Spleen (tissue), 11 donors: Measurements from ENCODE around the gene PEX26. TPM values are rescaled to one million over a fixed set of nuclear protein-coding genes. Genes with fewer than 3 reads are reported as not detected.

ENCODE experiments used
- DNase-seq: peaks from one replicate; pipeline ENCODE4 v3.0.0-alpha.2; 2020
- H3K27ac ChIP-seq, 8 donors: fragments of 200-600 bp; sonication (generic) in 7 of 8; 1 replicate in 4 of 8; 2 replicates in 4 of 8; pipeline versions ENCODE4 v1.5.0 to v1.8.0; 2016 to 2021; ENCODE audit warnings: inconsistent platforms in 4 of 8, mild to moderate bottlenecking in 4 of 8, moderate library complexity in 1 of 8
- H3K27me3 ChIP-seq, 7 donors: fragments of 200-600 bp; sonication (generic) in 6 of 7; replicated peaks in 1 of 7; 1 replicate in 4 of 7; 2 replicates in 3 of 7; pipeline versions ENCODE4 v1.5.0 to v1.8.0; 2016 to 2021; ENCODE audit warnings: inconsistent platforms in 3 of 7, mild to moderate bottlenecking in 1 of 7
- H3K36me3 ChIP-seq, 6 donors: fragments of 200-600 bp; sonication (generic) in 5 of 6; 1 replicate in 4 of 6; 2 replicates in 2 of 6; pipeline versions ENCODE4 v1.5.0 to v1.8.0; 2016 to 2021; ENCODE audit warnings: inconsistent platforms in 2 of 6
- H3K4me1 ChIP-seq, 6 donors: fragments of 200-600 bp; sonication (generic) in 5 of 6; 1 replicate in 3 of 6; 2 replicates in 3 of 6; pipeline versions ENCODE4 v1.5.0 to v1.8.0; 2016 to 2021; ENCODE audit warnings: inconsistent platforms in 3 of 6
- H3K4me3 ChIP-seq, 8 donors: fragments of 200-600 bp; sonication (generic) in 7 of 8; 1 replicate in 4 of 8; 2 replicates in 4 of 8; pipeline versions ENCODE4 v1.5.0 to v1.8.0; 2016 to 2021; ENCODE audit warnings: inconsistent platforms in 4 of 8, mild to moderate bottlenecking in 4 of 8, moderate library complexity in 2 of 8
- H3K9me3 ChIP-seq, 8 donors: fragments of 200-600 bp; sonication (generic) in 7 of 8; 1 replicate in 4 of 8; 2 replicates in 4 of 8; pipeline versions ENCODE4 v1.5.0 to v1.8.0; 2016 to 2021; ENCODE audit warnings: inconsistent platforms in 4 of 8
- POLR2A ChIP-seq, 3 donors: fragments of 450-650 bp; IDR thresholded peaks; one replicate each; pipeline ENCODE4 v1.5.1; 2017; ENCODE audit warnings: antibody characterized with exemption in 3 of 3, mild to moderate bottlenecking in 1 of 3
- POLR2AphosphoS5 ChIP-seq, 3 donors: sonication (generic); formaldehyde crosslinking; IDR thresholded peaks; one replicate each; pipeline ENCODE4 v1.5.1; 2017; ENCODE audit warnings: antibody characterized with exemption in 3 of 3
- WGBS, 5 donors: extraction: QIAGEN DNeasy Blood & Tissue Kit in 3 of 5; methylation state at CpG; one replicate each; pipeline versions ENCODE4 v1.1.5 to v1.1.7; 2013 to 2018; 5-methylcytosine and 5-hydroxymethylcytosine counted together
- intact Hi-C: fragments of 100-400 bp; cut with DNase I; formaldehyde crosslinking; loops from one replicate; pipeline ENCODE4 v1.15.0; 2023; ENCODE audit warnings: low total_unique reads
- polyA plus RNA-seq, 3 donors: library from polyadenylated mRNA; stranded (reverse); fragments of 200-250 nt; gene quantifications; one replicate each; pipeline ENCODE4 v1.2.1, GENCODE V29; 2013
- total RNA-seq, 7 donors: library from RNA; depleted of rRNA in 3 of 7; stranded (reverse); fragments of >200 nt in 3 of 7; fragmentation: NEBNext Ultra II Directional in 4 of 7; extraction: Animal tissue kit (Norgen Biotek cat#: 25700) in 4 of 7; gene quantifications; one replicate each; pipeline versions ENCODE4 v1.1.0 to v1.2.1, GENCODE V29; 2016 to 2021
- TF ChIP-seq, protein P1 (sequence below), 11 experiments: fragments of 200-600 bp in 7 of 11; fragments of 450-650 bp in 4 of 11; sonication (generic) in 4 of 11; IDR thresholded peaks in 8 of 11; conservative IDR thresholded peaks in 3 of 11; 1 replicate in 7 of 11; 2 replicates in 4 of 11; pipeline versions ENCODE4 v1.4.0 to v1.8.0; 2016 to 2021; ENCODE audit warnings: antibody characterized with exemption in 11 of 11, inconsistent platforms in 4 of 11, mild to moderate bottlenecking in 1 of 11
- donor health status: healthy with polysubstance abuse.
- donor health status: DM: no; HTN: no; CAD: no; lungs with moderate emphysema.
- donor health status: DM: no; HTN: no; CAD: no.
- donor health status: Bipolar disorder and iron deficiency.
- donor health status: healthy.
- donor health status: DM: no; HTN: no; CAD: no.
- donor health status: DM: yes; HTN: yes; CAD: no.

PEX26 gene
- total and polyA plus RNA-seq, 10 donors = 5.1 to 41.0 (median 31.9) TPM

DNA sequence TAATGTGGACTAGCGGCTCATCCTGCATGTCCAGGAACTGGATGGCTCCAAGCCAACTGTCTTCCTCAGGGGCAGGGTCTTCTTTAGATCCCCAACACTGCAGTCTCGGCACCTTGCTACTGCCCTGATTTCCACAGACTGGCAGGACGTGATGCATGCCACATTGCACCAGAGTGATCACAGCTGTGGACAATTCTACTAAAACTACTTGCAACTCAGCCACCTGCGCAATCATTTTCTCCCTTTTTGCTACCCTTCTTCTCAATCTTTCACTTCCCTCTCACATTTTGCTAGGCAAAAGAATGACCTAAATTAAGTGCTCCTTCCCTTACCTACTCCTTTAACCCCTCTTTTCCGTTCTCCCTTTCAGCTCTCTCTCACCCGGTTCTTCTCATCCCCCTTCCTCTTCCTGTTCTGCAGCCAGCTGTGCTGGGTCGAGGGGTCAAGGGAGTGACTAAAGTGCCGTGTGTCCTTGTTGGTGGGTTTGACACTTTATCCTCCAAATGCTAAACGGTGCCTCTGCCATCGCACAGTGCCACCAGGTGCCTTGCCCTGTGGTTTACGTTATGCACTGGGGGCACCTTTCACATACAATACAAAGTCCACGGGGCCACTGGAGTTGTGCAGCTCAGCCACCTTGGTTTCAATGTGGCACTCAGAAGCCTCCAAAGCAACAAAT, 11.5 kb upstream of the PEX26 start:
- intact Hi-C loops = loop anchor here (10.0 kb wide), 1 partner anchor 62 kb away; no protein-coding TSS in a partner anchor
- peak overlapping the region in 6 of 8 donors; percentile 29 to 71 (median 51) for H3K27ac ChIP-seq
- peak; percentile 68 for DNase-seq

DNA sequence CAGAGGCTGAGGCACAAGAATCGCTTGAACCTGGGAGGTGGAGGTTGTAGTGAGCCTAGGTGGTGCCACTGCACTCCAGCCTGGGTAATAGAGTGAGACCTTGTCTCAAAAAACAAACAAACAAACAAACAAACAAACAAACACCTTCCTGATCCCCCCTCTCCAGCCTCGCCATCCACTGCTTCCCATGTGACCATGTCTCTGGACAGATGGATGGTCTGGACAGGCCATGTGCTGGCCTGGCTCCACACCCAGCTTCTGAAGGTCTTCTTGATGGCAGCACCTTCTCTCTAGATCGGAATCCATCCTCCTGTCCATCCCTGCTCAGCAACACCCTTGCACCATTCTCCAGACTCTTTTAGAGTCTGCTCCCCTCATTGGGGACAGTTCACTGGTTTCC, 10.7 kb upstream of the PEX26 start:
- Histone ChIP-seq H3K4me3 (no peak overlapping the region), H3K36me3 (no peaks in the 10 kb centered on the region), H3K27ac (peak overlapping the region in 5 of 8 donors; percentile 42 to 71 (median 58)), H3K4me1 (peaks cover 20 to 68% (median 47%) of the 10 kb centered on the region in 6 donors), H3K27me3 (peaks cover 0 to 8% (median 0%) of the 10 kb centered on the region in 7 donors), H3K9me3 (no peaks in the 10 kb centered on the region)
- 85 to 96% (median 90%) methylated on average over 3 of the region's 3 CpGs for WGBS, 5 donors
- intact Hi-C loops = loop anchor here (10.0 kb wide), 1 partner anchor 62 kb away; no protein-coding TSS in a partner anchor
- DNase-seq = peak; percentile 47
- TF ChIP-seq, protein P1, sequence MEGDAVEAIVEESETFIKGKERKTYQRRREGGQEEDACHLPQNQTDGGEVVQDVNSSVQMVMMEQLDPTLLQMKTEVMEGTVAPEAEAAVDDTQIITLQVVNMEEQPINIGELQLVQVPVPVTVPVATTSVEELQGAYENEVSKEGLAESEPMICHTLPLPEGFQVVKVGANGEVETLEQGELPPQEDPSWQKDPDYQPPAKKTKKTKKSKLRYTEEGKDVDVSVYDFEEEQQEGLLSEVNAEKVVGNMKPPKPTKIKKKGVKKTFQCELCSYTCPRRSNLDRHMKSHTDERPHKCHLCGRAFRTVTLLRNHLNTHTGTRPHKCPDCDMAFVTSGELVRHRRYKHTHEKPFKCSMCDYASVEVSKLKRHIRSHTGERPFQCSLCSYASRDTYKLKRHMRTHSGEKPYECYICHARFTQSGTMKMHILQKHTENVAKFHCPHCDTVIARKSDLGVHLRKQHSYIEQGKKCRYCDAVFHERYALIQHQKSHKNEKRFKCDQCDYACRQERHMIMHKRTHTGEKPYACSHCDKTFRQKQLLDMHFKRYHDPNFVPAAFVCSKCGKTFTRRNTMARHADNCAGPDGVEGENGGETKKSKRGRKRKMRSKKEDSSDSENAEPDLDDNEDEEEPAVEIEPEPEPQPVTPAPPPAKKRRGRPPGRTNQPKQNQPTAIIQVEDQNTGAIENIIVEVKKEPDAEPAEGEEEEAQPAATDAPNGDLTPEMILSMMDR (IDR thresholded peaks at IDR 0.05 in 8 of 11, conservative IDR thresholded peaks at IDR 0.05 in 3 of 11) = no peak
- TF ChIP-seq POLR2AphosphoS5 (IDR thresholded peaks at IDR 0.05) (no peak), POLR2A (IDR thresholded peaks at IDR 0.05) (no peak)

More for the DNA sequence above, 11.5 kb upstream of the PEX26 start:
- Histone ChIP-seq H3K4me3 (peak overlapping the region in 1 of 8 donors; percentile 7), H3K4me1 (peaks cover 17 to 66% (median 47%) of the 10 kb centered on the region in 6 donors), H3K27me3 (peaks cover 0 to 8% (median 0%) of the 10 kb centered on the region in 7 donors), H3K9me3 (no peaks in the 10 kb centered on the region), H3K36me3 (no peaks in the 10 kb centered on the region)
- WGBS, 5 donors = 21 to 30% (median 27%) methylated on average over 11 to 12 of the region's 12 CpGs
- TF ChIP-seq POLR2A (IDR thresholded peaks at IDR 0.05) (no peak), POLR2AphosphoS5 (IDR thresholded peaks at IDR 0.05) (peak in 2 of 3 donors; percentile 37 to 39)
- TF ChIP-seq, protein P1 (IDR thresholded peaks at IDR 0.05 in 8 of 11, conservative IDR thresholded peaks at IDR 0.05 in 3 of 11) = no peak

DNA sequence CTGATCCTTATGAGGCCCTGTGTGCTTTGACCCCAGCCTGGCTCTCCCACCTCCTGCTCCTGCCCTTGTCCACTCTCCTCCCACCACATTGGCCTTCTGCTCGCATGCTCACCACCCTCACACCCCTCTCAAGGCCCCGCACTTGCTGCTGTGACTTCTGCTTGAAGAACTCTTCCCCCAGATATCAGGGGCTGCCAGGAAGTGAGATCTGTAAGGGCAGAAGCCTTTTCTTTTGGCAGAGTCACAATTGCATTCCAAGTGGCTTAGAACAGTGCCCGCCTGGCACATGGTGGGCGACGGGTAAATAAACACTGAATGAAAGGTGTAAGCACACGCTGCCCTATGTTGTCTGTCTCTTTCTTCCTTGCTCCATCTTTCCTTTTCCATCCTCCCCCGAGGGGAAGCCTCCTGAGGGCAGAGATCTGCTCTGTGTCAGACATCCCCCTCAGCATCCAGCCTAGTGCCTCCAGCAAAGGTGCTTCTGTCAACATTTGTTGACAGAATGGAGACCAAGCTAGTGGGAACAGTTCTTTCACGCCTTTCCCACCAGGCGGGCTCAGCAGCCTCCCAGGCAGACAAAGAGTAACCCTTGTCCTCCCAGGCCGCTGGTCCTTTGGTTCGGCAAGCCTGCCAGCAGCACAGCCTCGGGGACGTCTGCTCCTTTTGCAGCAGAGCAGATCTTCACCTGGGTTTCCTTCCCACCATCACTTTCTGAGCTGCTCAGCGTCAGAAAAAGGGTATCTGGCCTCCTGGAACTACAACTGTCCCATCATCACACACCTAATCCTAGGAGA, 10.0 kb upstream of the PEX26 start:
- no peak for TF ChIP-seq POLR2AphosphoS5 (IDR thresholded peaks at IDR 0.05)
- no peak for TF ChIP-seq POLR2A (IDR thresholded peaks at IDR 0.05)
- TF ChIP-seq, protein P1 (IDR thresholded peaks at IDR 0.05 in 8 of 11, conservative IDR thresholded peaks at IDR 0.05 in 3 of 11) = no peak
- Histone ChIP-seq H3K4me3 (no peak overlapping the region), H3K9me3 (no peaks in the 10 kb centered on the region), H3K36me3 (no peaks in the 10 kb centered on the region), H3K27ac (peak overlapping the region in 3 of 8 donors; percentile 22 to 71 (median 58)), H3K27me3 (peaks cover 0 to 8% (median 0%) of the 10 kb centered on the region in 7 donors), H3K4me1 (peaks cover 20 to 69% (median 46%) of the 10 kb centered on the region in 6 donors)
- intact Hi-C loops = loop anchor here (10.0 kb wide), 1 partner anchor 63 kb away; no protein-coding TSS in a partner anchor
- 82 to 90% (median 84%) methylated on average over 14 of the region's 14 CpGs for WGBS, 5 donors
- DNase-seq = peak; percentile 68
